Limb (tissue), 2 donors: Measurements from ENCODE around the gene SERINC3.

Experiments used
- DNase-seq, 2 donors: peaks; one replicate each; pipeline ENCODE4 v3.0.0-alpha.2; 2016; ENCODE audit errors: extremely low spot score in 2 of 2

The SERINC3 gene

DNA sequence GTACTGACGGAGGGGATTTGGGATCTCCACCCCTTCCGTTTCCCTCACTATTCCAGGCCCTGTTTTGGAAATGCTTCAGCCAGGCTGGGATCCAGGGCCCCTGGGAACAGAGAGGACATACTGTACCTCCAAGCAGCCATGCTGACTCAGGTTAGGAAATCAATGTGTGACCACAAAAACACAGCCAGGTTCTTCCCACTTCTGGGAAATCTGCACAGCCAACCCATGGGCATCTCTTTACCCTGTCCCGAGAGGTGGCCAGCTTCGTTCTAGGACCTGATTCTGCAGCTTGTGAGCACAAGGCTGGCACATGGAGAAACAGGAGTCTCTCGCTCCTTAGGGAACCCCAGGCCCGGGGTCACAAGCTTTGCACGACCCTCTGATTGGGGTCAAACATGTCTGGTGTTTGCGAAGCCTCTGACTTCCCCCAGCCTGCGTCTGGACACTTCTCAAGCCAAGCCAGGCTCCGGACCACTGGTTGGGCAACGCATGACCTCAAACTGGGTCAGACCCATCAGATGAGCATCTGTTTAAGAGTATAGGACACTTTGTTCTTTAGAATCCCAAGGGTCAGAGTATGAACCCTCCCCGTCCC, 54.5 kb downstream of the SERINC3 start:
- DNase-seq = no peak

DNA sequence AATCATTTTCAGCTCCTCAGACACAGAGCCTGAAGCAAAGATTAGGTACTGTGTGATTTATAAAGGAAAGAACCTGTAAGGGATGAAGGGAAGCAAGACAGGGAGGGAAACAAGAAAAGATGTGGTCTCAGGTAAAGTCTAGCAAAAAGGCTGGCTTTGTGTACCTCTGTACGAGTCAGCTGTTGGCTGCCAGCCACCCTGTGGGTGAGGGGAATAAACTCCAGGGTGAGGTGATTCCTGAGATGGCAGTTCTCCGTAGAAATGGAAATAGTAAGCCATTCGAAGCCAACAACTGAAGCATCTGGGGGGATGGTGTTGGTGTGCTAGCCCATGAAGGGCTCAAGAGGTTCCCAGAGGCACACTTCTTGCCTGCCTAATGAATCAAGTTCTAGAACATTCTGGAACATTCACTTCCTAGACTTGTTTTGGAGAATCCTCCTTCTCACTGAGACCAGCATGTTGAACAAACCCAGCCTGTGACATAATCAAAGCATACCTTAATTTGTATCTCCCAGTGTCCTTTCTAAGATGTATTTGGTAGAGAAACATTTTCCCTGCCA, 56.8 kb downstream of the SERINC3 start:
- no peak for DNase-seq

DNA sequence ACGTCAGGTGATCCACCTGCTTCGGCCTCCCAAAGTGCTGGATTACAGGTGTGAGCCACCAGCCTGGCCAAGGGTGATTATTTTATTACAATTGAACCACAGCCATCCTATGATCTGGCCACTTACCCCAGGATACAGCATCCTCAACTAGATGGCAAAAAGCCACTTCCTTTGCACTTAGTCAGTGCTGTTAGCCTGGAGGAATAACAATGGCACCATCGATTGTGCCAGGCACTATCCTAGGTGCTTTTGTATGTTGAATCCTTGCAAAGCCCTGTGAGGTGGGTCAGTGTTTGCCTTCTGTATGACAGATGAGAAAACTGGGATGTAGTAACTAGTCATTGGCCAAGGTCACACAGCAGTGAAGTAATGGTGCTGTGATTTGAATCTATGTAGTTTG, 57.4 kb downstream of the SERINC3 start:
- no peak for DNase-seq

GRCh38 chr20:44463466-44463865, 58.4 kb downstream of the SERINC3 start:
- no peak for DNase-seq

DNA sequence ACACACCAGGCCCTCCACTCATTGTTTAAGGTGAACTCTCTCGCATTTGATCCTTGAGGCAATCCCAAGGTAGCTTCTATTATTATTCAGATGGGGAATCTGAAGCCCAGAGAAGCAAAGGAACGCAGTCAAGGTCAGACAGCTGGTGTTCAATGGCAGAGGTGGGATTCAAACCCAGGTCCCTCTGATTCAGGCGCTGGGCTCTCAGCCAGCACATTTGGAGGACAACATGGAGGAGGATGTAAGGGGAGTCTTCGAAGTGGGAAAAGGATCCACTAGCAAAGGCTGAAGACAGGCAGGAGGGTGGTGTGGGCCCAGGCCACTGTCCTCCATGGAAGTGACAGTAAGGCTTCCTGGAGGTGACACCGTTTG, 60.1 kb downstream of the SERINC3 start:
- no peak for DNase-seq

- no peak for DNase-seq
Observed at GRCh38 chr20:44461142-44461802, 60.6 kb downstream of the SERINC3 start.

DNA sequence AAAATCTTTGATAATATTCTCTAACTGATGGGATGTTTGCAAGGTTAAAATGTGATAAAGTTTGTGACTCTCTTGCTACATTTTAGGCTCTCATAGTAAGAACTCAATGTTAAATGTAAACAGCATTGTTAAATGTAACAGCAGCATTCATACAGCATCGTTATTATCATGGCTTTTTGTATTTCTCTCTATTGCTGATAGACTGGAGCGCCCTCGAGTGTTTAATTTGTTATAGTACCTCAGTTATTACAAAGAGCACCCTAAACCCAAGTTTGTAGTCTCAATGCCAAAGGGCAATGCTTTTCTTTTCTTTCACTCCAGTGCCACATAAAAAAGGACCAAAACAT, 61.1 kb downstream of the SERINC3 start:
- DNase-seq = no peak

DNA sequence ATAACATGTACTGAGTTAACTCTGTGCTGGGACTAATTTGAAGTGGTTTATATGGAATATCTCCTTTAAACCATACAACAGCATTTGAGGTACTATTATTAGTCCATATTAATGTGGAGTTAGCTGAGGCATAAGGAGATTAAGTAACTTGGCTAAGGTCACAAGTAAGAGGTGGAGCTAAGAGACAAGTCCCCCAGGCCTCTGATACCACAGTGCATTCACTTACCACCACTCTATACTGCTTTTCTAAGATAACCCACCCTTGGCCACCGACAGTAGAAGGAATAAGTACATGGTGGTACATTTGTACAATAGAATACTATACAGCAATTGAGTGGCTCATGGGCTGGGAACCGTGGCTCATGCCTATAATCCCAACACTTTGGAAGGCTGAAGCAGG, 62.6 kb downstream of the SERINC3 start:
- DNase-seq = no peak

DNA sequence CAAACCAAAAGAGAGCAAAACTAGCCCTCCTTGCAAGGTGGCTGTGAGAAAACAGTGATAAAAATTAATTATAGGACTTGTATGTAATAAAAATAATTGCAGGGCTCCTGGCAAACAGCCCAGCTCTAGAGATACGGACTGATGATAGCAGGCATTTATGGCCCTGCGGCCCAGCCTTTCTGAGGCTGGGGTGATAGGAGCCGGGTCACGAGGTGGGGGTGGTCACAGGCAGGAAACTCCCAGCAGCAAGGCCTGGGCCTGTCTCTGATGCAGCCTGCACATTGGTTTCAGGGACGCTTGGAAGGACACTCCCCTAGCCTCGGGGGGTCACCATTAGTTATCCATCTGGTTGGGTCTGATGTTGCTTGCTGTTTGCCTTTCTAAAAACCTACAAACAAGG, 64.9 kb downstream of the SERINC3 start:
- DNase-seq = no peak

DNA sequence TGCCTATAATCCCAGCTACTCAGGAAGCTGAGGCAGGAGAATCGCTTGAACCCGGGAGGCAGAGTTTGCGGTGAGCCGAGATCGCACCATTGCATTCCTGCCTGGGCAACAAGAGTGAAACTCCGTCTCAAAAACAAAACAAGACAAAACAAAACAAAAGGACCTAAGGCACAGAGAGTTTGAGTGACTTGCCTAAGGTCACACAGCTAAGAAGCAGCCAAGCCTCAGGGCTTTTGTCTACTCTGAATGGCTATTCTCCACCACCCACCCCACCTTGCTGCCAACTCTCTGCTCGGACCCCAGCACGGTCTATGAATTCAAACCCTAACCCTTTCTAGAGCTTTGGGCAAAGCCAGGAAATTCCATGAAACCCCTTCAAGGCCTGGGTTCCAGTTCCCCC, 65.3 kb downstream of the SERINC3 start:
- DNase-seq = no peak

DNA sequence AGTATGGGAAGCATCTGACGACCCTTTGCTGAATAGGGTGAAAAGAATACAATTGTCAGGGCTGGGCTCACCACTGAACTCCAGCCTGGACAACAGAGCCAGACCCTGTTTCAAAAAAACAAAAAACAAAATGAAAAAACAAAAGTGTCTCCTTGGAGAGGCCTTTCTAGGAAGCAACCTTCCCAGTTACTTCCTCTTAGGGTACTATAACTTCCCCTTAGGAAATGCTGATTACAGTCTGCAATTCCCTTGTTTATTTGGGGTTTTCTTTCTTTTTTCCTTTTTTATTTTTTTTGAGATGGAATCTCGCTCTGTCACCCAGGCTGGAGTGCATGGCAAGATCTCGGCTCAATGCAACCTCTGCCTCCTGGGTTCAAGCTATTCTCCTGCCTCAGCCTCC, 66.7 kb downstream of the SERINC3 start:
- DNase-seq = no peak

- DNase-seq = no peak
Observed at GRCh38 chr20:44454306-44454963, 67.4 kb downstream of the SERINC3 start.

DNA sequence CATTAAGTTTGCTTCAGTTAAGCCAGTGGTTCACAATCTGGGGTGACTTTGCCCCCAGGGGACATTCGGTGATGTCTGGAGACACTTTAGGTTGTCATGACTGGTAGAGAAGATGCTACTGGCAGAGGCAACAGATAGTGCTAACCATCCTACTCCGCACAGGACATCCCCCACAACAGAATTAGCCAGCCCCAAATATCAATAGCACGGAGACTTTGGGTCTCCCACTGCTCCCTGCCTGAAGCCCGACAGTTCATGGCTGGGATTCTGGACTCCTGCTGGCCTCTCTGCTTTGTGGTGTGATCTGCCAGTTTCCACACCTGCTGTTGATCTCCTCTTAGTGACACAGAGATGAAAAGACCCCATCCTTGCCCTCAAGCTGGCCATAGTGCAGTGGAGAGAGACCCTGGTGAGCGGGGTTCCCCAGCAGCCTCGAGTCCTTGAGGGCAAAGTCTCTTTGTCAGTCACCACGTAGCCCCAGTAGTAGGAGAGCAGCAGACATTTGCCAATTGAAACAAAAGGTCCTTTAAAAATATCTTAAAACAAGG, 70.9 kb downstream of the SERINC3 start:
- no peak for DNase-seq

GRCh38 chr20:44450281-44450889, 71.5 kb downstream of the SERINC3 start:
- DNase-seq = no peak

- no peak for DNase-seq
Observed at GRCh38 chr20:44449864-44450263, 72.0 kb downstream of the SERINC3 start.

DNA sequence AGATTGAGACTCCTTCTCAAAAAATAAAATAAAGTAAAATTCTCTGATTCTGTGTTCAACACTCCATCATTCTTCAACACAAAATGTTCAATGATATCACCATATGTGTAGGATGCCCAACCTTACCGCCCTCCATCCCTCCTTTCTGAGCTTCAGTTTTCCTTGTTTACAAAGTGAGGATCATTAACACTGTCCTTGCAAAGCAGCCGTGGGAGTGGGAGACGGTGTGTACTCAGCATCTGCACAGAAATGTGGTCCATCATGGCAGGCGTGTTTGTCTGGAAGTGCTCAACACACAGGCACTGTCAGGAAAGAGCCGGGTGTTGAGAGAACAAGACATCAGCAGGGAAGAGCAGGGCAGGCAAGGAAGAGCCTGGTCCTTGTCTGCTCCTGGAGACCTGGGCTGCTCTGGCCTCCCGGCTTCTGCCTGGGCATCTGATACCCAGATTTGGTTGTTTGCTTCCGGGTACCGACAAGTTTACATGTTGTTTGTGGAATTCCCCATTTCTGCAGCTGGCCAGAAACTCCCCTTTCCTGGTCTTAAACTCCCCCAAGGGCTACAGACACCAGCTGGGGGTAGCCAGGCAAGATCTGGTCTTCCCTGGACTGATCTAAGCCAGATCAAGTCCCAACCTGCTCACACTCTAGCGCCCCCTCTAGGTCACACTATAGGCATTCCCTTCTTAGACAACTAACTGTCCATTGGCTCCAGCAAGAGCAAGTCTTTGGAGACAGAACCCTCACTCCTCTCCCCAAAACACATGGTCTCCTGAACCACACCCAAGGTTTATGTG, 72.9 kb downstream of the SERINC3 start:
- DNase-seq = no peak

DNA sequence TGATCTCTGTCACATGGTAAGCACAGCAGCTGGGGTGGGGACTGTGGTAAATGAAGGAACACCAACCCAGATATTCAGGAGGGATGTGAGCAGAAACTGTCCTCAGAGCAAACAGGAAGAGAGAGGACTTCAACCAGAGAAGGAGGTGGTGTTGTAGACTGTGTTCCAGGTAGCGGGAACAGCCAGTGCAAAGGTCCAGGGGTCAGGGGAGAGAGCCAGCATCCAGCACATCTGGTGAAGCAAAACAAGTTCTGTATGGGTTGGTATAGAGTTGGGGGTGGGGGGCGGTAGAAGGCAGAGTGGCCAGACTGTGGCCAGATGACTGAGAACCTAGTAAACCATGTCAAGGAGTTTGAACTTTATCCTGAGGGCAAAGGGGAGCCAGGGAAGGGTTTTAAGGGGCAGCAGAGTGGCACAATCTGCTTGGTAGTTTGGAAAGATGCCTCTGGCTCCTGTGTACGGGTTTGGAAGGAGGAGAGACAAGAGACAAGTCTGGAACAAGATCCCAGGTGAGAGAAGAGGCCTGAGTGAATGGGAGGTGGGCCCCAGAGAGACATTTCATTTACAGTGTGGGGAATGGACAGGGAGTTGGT, 73.9 kb downstream of the SERINC3 start:
- DNase-seq = no peak
